NCI-H2171 treated with DMSO at 0.1 percent for 48 hours (cell line): ENCODE data around the gene ATP1A3.

ENCODE experiments used
- DNase-seq: peaks from one replicate; lab custom pipeline; 2025; lab: John Stamatoyannopoulos, UW

ATP1A3 gene

DNA sequence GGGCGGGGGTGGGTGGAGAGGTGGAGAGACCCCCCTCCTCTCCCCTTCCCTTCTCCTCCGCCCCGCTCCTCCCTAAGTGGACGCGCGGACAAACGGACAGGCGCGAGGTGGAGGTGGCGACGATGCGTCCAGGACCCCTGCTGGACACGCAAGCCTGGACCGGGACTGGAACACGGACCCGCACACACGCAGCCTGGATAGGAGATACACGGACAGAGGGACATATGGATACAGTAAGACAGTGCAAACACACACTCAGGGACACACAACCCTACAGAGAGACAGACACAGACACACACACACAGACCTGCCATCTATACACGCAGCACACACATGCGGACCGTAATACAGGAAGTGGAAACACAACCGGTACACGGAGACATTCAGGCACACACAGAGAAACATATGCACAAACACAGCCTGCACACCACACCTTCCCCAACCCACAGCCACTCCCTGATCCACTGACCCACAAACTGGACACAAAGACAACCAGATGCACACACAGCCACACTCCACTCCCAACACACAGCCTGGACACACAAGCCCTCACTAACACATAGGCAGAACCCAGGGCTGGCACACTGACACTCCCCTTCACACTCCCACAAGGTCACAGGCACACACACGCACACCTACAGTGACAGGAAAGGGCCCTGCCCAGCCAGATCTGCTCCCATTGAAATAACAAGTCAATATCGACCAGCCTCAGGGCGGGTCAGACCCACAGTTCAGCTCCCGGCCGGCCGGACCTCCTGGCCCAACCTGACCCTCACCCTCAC is 65.1 kb downstream of the ATP1A3 start:
- no peak for DNase-seq

DNA sequence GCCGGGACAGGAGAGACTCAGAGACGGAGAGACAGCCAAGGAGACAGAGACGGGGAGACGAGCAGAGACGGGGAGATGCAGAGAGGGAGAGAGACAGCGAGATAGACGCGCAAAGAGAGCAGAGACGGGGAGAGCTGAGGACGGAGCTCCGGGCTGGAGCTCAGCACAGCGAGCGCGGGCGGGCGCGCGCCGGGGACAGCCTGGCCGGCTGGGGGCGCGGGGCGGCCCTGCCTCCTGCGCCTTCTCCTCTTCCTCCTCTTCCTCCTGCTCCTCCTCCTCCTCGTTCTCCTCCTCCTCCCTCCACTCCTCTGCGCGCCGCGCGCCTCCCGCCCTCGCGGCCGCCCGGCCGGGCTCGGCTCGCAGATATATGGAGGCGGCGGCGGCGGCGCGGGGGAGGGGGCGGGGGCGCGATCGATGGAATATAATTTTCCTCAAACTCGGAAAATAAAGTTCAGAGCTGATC is 65.8 kb downstream of the ATP1A3 start, which contains the start of gene ERFL:
Gene ERFL, minus strand, starts transcription at position 229 of the 463 bp plus-strand sequence. CDS start 15,530 bp downstream, outside the sequence.
- DNase-seq: no peak

DNA sequence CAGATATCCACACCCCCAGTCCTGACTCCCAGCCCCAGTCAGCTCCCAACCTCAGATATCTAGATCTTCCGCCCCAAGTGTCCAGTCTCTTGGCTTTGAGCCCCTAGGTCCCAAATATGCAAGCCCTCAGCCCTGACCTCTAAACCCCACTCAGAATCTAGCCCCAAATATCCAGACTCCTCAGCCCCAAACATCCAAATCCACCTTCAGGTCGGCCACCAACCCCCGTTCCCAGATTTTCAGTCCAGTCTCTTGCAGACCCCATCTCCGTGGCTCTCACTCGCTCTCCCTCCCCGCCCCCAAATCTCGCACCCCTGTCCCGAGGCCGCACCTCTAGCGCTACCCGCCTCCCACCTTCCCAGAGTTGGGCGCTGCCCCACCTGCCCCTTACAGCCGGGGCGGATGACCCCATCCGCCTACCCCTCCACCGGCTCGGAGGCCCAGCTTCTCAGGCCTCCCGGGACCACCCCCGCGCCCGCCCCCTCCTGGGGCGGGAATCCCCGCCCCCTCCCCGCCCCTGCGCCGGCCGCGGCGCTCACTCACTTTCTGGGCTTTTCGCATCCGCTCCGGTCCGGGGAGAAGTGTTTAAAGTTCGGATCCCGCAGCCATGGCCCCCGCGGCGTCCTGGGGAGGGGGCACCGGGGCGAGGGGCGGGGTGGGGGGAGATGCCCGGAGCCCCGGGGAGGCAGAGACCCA is 66.4 kb downstream of the ATP1A3 start:
- DNase-seq: no peak

DNA sequence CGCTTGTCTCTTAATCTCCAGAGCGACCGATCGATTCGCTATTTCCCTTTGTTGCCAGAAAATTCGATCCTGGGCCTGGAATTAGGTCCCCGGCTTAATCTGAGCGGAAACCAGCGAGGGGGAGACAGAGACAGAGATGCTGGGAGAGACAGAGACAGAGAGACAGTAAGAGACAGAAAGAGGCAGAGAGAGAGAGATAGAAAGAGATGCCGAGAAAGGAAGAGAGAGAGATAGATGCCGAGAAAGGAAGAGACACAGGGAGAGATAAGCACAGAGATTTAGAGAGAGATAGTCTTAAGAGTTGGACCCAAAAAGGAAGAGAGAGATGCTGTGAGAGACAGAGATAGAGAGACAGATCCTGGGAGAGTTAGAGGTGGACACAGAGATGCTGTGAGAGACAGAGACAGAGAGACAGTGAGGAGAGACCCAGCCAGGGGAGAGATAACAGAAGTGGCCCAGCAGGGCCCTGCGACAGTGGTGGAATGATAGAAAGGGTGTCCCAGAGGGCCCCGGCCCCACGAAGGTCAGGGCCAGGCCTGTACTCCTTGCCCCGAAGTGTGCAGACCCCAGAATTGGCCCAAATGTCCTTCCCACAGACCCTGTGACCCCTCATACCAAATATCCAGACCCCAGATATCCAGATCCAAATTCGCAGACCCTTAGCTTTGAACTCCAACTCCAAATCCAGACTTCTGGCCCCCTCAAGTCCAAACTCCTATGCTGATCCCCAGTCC is 67.1 kb downstream of the ATP1A3 start:
- DNase-seq: no peak

DNA sequence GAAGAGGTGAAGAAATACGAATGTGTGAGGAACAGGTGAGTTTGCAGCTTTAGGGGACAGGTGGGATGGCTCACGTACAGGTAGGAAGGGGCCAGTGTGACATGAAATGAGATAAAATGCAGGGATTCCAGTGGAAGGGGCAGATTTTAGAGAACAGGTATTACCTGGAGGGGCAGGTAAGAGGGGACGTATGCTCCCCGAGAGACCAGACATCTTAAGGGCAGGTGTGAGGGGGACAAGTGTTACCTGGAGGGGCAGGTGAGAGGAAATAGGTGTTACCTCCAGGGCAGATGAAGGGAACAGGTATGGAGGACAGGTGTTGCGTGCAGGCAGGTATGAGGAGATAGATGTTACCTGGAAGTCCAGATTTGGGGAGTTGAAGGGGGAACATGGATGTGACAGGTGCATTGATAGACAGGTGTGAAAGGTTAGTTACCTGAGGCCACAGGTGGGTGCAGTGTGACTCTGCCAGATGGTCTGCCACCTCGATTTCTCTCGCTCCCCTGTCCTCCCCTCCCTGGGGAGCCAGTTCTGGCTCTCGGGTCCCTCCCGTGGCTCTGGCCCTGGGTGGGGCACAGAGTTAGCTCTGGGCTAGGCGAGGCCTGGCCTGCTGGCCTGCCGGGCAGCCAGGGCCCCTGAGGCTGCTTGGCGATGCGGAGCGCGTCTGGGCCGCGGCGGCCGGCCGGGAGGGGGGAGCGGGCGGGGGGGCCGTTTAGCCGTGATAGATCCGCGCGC is 67.8 kb downstream of the ATP1A3 start:
- DNase-seq: no peak

DNA sequence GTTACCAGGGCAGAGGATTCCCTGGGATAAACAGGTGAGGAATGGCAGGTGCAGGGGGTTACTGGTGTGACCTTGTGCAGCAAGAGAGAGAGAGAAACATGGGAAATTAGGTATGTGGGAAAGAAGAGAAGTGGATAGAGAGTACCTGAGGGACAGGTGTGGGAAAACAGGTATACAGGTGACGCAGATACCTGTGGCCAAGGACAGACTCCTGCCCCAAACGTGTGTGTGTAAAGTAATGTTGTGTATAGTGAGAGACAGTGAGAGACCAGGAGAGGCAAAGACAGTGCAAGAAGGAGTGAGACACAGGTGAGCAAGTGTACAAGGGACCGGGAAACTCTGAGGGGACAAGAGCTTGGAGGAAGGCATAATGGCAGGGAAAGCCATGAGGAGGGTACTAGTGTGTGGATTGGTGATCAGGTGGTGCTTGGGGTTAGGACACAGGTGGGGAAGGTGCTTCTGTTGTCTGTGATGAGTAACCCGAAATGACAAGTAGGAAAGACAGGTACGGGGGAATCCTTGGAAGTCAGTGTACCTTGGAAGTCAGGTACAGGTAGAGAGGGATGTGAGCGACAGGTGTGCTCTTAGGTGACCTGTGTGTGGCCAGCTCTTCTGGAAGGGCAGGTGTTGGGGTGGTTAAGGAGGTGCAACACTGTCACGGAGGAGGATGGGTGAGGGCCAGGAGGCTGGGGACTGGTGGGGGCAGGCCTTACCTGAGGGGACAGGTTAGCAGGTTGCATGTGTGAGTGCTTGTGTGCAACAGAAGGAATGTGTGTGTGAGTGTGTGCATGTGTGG is 68.6 kb downstream of the ATP1A3 start:
- DNase-seq: no peak

DNA sequence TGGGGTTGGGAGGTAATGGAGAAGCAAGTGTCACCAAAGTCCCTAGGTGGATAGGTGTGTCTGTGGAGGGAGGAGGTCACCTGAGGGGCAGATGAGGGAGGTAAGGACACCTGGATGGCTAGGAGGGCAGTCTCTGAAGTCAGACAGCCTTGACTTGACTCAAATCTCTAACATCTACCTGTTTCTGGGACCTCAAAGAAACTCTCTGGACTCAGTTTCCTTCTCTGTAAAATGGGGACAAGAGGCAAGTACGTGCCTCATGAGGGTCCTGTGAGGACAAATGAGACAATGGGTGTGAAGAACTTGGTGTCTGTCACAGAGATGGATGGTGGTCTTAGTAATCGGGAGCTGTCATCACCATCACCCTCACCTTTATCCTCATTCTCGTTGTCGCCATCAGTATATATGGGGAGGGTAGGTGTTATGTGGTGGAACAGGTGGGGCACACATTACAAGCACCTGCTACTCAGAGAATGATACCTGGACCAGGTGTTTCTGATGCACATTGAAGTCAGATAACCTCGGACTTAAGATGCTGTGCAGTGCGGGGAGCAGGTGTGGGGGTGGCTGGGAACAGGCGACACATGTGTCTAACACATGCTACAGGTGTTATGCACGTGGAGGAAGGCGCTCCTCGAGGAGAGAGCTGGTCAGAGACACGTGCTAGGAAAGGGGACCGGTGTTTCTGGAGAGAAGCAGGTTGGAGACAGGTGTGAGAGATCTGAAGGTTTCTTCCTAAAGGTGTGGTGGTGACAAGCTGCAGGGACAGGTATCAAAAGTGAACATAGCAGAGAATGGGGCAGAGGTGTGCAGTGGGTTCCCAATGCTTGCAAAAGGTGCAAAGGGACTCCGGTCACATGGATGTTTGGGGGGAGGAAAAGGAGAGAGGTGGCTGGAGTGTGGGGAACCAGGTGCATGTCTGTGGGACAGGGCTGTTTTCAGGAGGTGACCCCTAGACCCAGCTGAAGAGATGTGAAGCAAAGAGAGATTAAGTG is 69.6 kb downstream of the ATP1A3 start:
- no peak for DNase-seq

DNA sequence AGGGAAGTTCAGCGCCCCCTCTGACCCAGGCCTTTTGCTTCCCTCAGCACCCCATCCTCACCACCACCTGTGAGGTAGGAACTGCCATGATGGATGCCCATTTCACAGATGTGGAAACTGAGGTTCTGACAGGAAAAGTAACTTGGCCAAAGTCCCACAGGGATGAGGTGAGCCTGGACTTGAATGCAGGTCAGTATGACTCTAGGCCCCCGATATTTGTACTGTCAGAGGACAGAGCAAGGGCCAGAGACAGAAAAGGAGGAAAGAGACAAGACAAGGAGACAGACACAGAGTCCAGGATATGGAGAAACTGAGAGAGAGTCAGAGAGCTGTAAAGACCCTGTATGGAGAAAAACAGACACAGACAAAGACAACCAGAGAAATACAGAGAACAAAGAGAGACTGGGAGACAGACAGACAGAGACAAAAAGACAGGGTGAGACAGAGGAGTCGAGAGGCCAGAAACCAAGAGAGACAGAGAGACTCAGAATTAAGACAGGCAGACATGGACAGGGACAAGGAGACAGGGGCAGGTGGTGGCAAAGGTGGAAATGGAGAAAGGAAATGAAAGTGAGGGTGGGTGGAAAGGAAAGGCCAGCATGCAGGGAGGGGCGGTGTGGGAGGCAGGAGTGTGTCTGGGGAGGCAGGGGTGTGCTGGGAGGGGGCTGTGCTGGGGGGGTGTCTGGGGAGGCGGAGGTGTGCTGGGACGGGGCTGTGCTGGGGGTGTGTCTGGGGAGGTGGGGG is 70.8 kb downstream of the ATP1A3 start:
- no peak for DNase-seq

DNA sequence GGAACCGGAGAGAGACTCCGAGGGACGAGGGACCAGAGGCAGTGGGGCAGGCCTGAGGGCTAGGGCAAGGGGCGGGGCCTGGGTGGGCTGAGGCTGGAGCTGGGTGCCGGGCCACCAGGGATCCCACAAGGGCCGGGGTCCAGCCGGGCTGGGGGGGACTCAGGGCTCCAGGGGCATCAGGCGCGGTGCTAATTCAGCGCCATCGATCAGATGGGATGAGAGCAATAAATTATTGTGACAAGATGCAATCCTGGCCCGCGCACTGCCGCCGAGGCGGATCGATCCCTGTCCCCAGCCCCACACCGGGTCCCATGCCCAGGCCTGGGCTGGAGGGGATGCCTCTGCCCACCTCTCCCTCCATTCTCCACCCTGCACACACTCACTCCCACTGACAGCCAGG is 71.4 kb downstream of the ATP1A3 start:
- DNase-seq: no peak

DNA sequence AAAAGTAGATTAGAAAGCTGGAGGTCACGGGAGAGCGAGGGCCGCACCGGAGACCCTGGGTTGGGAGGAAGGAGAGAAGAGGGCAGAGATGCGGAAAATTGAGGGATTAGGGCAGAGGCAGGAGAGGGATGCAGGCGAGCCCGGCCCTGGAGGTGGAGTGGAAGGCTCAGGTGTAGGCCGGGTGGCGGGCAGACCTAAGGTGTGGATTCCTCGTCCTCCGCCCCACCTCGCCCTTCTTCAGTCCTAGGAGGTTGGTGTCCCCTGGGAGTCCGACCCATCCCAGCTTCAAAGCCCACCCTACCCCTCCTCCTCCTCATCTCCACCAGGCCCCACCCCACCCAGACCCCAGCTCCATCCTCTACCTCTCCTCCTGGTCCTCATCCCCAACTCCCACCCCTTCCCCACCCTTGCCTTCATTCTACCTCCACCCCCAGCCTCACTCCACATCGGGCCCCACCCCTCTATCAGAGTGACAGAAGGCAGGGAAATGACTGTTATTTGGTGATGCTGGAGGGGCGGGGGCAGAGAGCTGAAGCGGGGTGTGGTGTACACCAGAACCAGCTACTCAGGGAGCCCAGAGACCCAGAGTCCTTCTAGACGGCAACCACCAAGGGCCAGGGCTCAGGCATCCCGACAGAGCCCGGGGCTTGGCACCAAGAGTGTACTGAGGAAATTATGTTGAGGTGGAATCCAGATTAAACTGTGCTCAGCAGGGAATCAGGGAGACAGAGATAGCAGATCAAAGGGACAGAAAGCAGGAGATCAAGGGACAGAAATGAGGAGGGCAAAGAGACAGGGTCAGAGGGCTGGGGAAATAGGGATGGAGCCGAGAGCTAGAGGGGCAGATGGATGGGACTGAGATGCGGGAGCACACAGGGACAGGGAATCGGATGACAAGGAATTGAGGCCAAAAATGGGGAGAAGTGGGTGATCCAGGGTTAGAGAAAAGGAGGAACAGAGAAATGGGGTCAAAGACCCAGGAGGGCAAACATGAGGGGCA is 72.2 kb downstream of the ATP1A3 start:
- DNase-seq: no peak

DNA sequence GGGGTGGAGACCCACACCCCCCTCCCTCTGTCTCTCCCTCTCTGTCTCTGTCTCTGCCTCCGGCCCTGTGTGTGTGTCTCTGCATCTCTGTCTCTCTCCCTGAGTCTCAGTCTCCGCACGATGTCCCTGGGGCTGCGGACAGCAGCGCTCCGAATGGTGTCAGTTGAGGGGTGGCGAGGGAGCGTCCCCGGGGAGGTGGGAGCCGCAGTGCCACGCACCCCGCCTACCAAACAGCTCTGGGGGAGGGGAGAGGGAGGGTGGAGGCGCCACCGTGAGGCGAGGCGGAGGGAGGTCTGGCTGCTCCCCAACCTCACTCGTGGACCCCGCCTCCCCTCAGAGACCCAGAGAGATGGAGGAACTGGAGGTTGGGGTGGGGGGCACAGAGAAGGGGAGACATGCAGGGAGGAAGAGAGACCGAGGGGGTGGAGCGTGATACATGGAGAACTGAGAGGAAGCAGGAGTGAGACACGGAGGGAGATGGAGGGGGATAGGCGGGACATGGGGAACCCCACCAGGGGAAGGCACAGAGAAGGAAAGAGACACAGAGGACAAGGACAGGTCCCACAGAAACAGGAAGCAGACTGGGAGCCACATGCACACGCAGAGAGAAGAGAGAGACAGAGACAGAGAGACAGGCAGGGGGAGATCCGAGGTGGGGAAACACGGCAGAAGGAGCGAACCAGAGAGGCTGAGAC is 73.0 kb downstream of the ATP1A3 start:
- DNase-seq: no peak

DNA sequence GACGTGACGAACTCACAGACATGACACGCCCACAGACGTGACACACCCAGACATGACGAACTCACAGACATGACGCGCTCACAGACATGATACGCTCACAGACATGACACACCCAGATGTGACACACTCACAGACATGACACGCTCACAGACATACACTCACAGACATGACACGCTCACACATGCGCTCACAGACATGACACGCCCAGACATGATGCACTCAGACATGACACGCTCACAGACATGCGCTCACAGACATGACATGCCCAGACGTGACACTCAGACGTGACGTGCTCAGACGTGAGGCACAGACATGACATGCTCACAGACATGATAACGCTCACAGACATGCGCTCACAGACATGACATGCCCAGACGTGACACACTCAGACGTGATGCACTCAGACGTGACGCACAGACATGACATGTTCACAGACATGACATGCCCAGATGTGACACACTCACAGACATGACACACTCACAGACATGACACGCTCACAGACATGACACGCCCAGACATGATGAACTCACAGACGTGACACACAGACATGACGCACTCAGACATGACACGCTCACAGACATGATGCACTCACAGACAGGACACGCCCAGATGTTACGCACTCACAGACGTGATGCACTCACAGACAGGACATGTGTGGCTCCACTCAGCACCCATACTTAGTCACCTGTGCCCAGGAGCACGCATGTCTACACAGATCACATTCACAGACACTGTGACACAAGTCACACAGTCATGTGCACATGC is 73.9 kb downstream of the ATP1A3 start:
- DNase-seq: no peak

DNA sequence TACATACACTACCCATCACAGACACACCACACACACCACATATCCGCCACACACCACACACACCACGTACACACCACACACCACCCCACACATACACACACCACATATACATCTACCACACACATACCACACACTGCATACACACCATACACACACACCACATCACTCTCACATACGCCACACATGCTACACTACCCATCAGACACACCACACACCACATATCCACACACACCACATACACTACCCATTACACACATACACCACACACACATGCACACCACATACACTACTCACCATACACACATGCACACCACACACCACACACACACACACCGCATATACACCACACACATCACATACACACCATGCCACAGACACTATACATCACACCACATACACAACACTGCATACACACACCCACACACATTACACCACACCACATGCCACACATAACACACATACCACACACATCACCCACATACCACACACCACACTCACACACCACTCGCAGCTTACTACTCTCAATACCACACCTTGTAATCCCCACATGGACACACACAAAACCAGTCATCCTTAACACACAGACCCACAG is 75.3 kb downstream of the ATP1A3 start:
- DNase-seq: no peak

DNA sequence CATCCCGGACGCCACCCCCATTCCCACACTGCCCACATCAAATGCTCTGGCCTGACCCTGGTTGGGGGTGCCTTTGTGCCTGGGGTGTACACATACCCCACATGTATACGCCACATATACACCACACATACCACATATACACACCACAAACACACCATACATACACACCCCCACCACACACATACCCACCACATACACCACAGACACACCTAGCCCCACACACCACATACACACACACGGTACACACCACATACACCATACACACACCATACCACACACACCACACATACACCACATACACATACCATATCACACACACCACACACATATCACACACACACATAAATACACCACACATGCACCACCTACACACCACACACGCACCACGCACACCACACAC is 75.9 kb downstream of the ATP1A3 start:
- DNase-seq: no peak

DNA sequence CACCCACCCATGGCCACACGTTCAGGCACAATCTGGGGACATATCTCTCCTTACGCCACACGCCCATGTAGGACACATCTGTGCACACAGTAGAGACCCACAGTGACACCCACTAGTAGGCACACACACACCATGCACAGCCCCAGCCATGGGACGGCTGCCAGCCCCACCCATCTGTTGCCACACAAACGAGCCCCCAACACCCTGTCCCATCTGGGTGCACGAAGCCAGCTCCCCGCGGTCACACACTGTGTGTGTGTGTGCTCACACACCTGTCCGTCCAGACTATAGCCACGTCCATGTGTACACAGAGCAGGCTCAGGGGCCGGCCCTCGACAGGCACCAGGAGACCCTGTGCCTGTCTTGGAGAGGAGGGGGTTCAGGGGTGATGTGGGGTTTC is 76.4 kb downstream of the ATP1A3 start:
- no peak for DNase-seq
